ENCODE data around the gene KPNA2. TPM values are rescaled to one million over a fixed set of nuclear protein-coding genes. Genes with fewer than 3 reads are reported as not detected.

The KPNA2 gene
- polyA plus RNA-seq, 3 donors = 23.2 to 36.1 (median 23.2) TPM

- peaks cover 22 to 28% of the 10 kb centered on the region in 2 donors for H3K4me1 ChIP-seq (ENCODE audit: control insufficient read depth in 1 of 2, insufficient read depth in 2 of 2, low read length in 2 of 2)
- H3K9me3 ChIP-seq (replicated peaks in 1 of 2; ENCODE audit: control insufficient read depth in 1 of 2, insufficient read depth in 1 of 2, low read length in 2 of 2) = no peaks in the 10 kb centered on the region
- peaks cover 0 to 14% (median 11%) of the 10 kb centered on the region in 7 donors for H3K9me3 Mint-ChIP-seq
- H3K4me2 ChIP-seq (replicated peaks; ENCODE audit: extremely low read depth, low read length, poor library complexity, severe bottlenecking) = no peak overlapping the region
- H3K36me3 Mint-ChIP-seq = peaks cover 3 to 4% of the 10 kb centered on the region in 2 donors
- intact Hi-C loops (cut with micrococcal nuclease) = loop anchor here in 1 of 2 donors (10.0 kb wide), 1 partner anchor 1694 kb away; the partner anchor contains the start of gene PRKCA
- H3K4me3 ChIP-seq (replicated peaks in 1 of 3; ENCODE audit: low read depth in 2 of 3, low read length in 3 of 3) = no peak overlapping the region
- no peaks in the 10 kb centered on the region for H3K36me3 ChIP-seq (replicated peaks in 1 of 2; ENCODE audit: control insufficient read depth in 1 of 2, insufficient read depth in 2 of 2, low read length in 2 of 2)
- no peak overlapping the region for H3K4me3 Mint-ChIP-seq
- H3K27me3 Mint-ChIP-seq (ENCODE audit: low read depth in 3 of 3) = peaks cover 37 to 49% (median 45%) of the 10 kb centered on the region in 3 donors
- H2AFZ ChIP-seq (ENCODE audit: insufficient read depth, low read depth, low read length, poor library complexity, severe bottlenecking) = no peak overlapping the region
- DNase-seq = no peak
- no CpG with 5 or more reads among the region's 2 CpGs for WGBS (ENCODE audit: insufficient coverage)
- H3K9ac ChIP-seq (ENCODE audit: insufficient read depth, low read length, poor library complexity, severe bottlenecking) = no peak overlapping the region
- H3K79me2 ChIP-seq (ENCODE audit: insufficient read depth, low read length) = no peaks in the 10 kb centered on the region
- H3K27ac ChIP-seq (ENCODE audit: low read depth in 1 of 2, low read length in 2 of 2) = no peak overlapping the region
- TF ChIP-seq CTCF (IDR thresholded peaks at IDR 0.05) = no peak
- H3K4me1 Mint-ChIP-seq = peaks cover 26% of the 10 kb centered on the region
- no peaks in the 10 kb centered on the region for H4K20me1 ChIP-seq (ENCODE audit: insufficient read depth, low read length)
- H3K27ac Mint-ChIP-seq = peak overlapping the region in 1 of 7 donors; percentile 54
- peaks cover 25 to 36% of the 10 kb centered on the region in 2 donors for H3K27me3 ChIP-seq (ENCODE audit: control insufficient read depth in 2 of 2, insufficient read depth in 2 of 2, low read length in 2 of 2)
Observed at GRCh38 chr17:67998466-67998865, 37.1 kb upstream of the KPNA2 start.

- Histone ChIP-seq H3K4me1 (ENCODE audit: control insufficient read depth in 1 of 2, insufficient read depth in 2 of 2, low read length in 2 of 2) (peaks cover 18 to 23% of the 10 kb centered on the region in 2 donors), H3K27ac (ENCODE audit: low read depth in 1 of 2, low read length in 2 of 2) (no peak overlapping the region), H4K20me1 (ENCODE audit: insufficient read depth, low read length) (no peaks in the 10 kb centered on the region), H3K4me3 (replicated peaks in 1 of 3; ENCODE audit: low read depth in 2 of 3, low read length in 3 of 3) (no peak overlapping the region), H3K36me3 (replicated peaks in 1 of 2; ENCODE audit: control insufficient read depth in 1 of 2, insufficient read depth in 2 of 2, low read length in 2 of 2) (no peaks in the 10 kb centered on the region), H3K9me3 (replicated peaks in 1 of 2; ENCODE audit: control insufficient read depth in 1 of 2, insufficient read depth in 1 of 2, low read length in 2 of 2) (no peaks in the 10 kb centered on the region), H2AFZ (ENCODE audit: insufficient read depth, low read depth, low read length, poor library complexity, severe bottlenecking) (no peak overlapping the region), H3K27me3 (ENCODE audit: control insufficient read depth in 2 of 2, insufficient read depth in 2 of 2, low read length in 2 of 2) (peaks cover 24 to 36% of the 10 kb centered on the region in 2 donors), H3K9ac (ENCODE audit: insufficient read depth, low read length, poor library complexity, severe bottlenecking) (no peak overlapping the region), H3K4me2 (replicated peaks; ENCODE audit: extremely low read depth, low read length, poor library complexity, severe bottlenecking) (no peak overlapping the region), H3K79me2 (ENCODE audit: insufficient read depth, low read length) (no peaks in the 10 kb centered on the region)
- Mint-ChIP-seq H3K4me1 (peaks cover 22% of the 10 kb centered on the region), H3K27ac (no peak overlapping the region), H3K27me3 (ENCODE audit: low read depth in 3 of 3) (peaks cover 37 to 47% (median 45%) of the 10 kb centered on the region in 3 donors), H3K9me3 (peaks cover 0 to 14% (median 11%) of the 10 kb centered on the region in 7 donors), H3K4me3 (no peak overlapping the region), H3K36me3 (peaks cover 3 to 4% of the 10 kb centered on the region in 2 donors)
- intact Hi-C loops (cut with micrococcal nuclease) = loop anchor here in 1 of 2 donors (10.0 kb wide), 1 partner anchor 1695 kb away; the partner anchor contains the start of gene PRKCA
- no peak for TF ChIP-seq CTCF (IDR thresholded peaks at IDR 0.05)
- WGBS (ENCODE audit: insufficient coverage) = 100% methylated on average over 1 of the region's 3 CpGs
- DNase-seq = no peak
Observed at GRCh38 chr17:67999291-67999911, 36.1 kb upstream of the KPNA2 start.

Data from CD14-positive monocyte (primary cell).